GM21528 (cell line): ENCODE results near the gene CPVL.

Experiments used
- ATAC-seq: cut with Tn5 transposase; IDR thresholded peaks from one replicate; pipeline ENCODE4 v1.9.1; 2021; ENCODE audit warnings: mild to moderate bottlenecking, moderate library complexity; ENCODE audit not compliant: unreplicated experiment, low FRiP score

Gene CPVL

DNA sequence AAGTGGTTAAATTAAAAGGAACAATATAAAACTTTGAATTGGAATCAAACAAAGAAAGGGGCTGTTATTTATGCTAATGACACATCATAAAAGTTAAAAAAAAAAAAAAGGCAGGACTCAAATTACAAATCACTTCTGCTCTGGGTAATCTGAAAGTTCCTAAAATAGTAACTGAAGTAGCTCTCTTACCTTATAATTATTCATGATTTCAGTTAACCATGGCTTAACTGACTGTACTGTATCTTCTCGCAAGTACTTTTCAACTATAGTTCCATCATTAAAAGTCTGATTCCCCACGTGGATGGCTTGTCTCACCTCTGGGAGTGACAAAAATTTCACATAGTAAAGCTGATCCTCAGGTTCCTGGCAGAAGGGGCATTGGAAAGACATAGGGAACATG is 82.5 kb downstream of the CPVL start:
- no peak for ATAC-seq

DNA sequence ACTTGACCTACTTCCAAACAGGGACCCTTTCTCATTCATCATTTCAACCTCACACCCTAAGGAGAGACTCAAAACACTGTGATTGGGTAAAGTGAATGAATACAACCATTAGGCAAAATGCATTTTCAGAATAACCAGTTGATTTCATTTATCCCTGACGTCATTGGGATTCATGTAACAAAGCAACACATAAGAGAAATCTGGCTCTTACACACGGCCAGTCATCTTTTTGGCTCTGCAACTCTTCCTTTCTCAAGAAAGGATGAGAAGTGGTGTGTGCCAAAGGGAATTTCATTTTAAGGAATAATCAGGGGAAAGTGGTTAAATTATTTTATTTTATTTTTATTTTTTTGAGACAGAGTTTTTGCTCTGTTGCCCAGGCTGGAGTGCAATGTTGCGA is 83.1 kb downstream of the CPVL start:
- no peak for ATAC-seq

DNA sequence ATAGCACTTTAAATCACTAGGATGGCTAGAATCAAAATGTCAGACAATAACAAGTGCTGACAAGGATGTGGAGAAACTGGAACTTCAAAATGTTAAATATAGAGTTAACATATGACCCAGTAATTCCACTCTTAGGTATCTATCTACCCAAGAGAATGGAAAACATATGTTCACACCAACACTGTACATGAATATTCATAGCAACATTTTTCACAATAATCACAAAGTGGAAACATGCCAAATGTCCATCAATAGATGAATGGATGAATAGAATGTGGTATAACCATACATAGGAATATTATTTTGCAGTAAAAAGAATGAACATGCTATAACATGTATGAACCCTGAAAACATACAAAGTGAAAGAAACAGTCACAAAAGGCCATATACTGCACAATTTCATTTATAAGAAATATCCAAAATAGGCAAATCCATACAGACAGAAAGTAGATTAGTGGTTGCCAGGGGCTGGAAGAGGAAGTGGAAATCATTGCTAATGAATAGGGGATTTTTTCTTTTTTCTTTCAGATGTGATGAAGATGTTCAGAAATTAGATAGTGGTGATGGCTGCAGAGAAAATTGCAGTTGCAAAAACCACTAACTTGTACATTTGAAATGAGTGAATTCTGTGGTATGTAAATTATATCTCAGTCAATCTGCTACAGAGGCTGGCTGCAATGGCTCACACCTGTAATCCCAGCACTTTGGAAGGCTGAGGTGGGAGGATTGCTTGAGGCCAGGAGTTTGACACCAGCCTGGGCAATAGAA is 93.0 kb downstream of the CPVL start:
- ATAC-seq: no peak

DNA sequence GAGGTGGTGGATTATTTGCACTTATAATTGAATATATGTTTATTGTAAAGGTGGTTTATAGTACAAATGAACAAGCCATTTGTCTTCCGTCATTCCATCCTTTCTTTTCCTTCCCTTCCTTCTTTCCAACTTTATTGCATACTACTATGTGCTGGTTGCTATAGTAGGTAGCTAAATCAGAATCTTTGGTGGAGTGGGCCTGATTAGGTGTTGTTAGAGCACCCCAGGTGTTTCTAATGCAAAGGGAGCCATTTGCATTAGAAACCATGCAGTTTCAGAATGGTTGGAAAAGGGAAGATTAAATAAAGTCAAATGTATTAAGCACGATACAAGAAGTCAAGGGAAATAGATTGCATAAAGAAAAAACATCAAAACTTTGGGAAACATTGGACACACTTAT is 99.4 kb downstream of the CPVL start:
- no peak for ATAC-seq

DNA sequence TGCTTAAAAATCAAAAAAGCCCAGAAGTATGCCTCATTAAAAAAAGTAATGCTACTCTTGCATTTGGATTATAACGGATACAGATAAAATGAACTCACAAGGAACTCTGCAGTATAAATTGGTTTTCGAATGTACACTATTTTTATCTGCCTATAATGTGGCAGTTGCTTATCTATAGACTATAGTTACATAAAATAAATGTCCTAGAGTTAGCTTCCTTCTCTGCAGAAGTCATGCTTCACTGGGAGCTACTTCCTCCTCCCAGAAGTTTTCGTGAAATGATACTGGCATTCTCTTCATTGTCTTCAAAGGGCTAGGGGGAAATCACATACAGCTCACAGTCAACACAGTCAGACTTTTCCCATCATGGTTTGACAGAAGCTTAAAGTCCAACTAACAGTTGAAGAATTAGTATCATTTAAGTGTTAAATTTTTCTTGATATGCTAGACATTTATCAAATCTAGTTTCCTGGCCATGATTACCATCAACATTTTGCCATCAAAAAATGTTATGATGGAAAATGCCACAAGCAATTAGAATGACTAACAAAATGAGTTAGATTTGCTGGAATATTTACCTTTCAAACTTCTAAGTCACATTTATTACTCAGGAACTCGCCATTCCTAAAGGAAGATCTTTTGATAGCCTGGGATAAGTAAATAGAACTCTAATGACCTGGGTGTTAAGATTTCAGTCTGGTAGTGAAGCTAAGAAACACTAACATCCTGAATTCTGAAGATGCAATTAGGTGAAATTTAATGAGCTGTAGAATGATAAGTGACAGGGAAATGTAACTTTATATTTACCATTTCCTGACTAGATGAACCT is 100.9 kb downstream of the CPVL start:
- no peak for ATAC-seq

DNA sequence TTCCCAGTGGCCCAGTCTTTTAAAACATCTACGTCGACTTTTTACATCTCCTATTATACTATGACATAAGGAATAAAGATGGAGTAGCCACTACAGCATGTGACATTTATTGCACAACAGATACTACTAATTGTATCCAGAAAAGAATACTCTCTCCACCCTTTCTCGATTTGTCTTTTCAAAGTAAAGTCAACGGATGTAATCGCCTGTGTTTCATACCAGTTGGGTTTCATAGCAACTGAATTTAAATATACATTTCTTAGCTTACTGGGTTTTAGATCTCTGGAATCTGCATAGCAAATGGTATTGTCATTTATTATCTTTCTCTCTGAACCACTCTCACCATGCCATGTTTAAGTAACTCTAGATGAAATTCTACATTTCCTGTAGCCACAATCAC is 101.8 kb downstream of the CPVL start:
- no peak for ATAC-seq

DNA sequence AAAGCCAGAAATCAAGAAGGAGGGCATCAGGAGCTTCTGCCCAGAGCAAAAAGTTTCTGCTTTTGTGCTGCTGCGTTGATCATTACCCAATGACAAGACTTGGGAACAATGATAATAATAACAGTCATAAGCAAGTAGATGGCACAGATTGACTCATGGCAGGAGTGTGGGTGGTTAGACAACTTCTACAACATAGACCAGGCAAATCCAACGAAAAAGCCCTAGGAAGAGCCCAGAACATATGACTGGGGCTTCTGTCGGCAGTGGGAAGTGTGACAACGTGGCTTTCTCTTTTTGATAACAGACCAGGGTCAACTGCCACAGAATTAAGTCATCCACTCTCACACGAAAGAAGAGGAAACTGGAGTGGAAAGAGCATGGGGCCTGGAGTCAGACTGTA is 102.8 kb downstream of the CPVL start:
- no peak for ATAC-seq

DNA sequence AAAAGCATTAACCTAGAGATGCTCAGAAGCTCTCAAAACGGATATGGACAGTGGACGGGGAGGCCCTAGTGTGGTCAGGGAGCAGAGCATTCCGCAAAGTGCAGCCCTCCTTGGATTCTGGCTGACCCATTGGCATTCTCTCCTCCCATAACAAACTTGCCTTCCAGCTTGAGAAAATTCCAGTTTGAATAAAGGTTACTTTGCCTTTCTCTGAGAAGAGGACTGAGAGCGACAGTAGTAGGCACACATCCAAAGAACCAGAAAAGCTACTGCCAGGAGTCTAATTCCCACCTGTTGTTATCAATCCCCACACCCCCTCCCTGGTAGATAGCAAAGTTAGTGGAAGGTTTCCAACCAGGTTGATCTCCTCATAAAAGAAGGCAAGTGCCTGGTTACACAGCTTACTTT is 103.5 kb downstream of the CPVL start:
- no peak for ATAC-seq

DNA sequence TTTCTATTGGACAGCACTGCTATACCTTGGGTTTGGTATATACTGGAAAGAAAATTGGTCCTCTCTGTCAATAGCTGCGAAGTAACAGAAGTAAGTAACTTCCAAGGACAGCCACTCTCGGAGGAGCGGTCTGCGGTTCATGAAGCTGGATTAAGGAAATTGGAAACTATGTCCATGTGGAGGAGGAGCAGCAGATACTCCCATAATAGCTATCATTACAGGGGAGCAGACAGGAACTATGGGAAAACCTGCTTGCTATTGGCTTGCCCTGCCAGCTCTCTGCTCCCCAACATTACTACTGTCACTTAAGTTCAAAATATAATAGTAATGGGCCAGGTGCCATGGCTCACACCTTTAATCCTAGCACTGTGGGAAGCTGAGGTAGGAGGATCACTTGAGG is 104.3 kb downstream of the CPVL start:
- no peak for ATAC-seq

DNA sequence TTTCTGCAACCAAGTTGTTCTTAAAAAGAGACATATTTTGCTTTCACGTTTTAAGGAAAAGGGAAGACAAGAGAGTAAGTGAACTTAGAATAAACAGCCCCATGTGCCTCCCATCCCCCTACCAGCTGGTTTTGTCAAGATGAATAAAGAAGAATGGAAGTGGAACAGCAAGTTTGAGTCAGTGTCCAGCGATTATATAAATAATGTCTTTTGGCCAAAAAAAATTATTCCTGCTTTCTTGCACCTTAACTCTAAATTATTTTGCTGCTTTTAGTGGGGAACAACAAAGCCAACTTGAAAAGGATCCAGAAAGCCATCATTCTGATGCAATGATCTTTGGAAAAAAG is 105.8 kb downstream of the CPVL start:
- no peak for ATAC-seq

DNA sequence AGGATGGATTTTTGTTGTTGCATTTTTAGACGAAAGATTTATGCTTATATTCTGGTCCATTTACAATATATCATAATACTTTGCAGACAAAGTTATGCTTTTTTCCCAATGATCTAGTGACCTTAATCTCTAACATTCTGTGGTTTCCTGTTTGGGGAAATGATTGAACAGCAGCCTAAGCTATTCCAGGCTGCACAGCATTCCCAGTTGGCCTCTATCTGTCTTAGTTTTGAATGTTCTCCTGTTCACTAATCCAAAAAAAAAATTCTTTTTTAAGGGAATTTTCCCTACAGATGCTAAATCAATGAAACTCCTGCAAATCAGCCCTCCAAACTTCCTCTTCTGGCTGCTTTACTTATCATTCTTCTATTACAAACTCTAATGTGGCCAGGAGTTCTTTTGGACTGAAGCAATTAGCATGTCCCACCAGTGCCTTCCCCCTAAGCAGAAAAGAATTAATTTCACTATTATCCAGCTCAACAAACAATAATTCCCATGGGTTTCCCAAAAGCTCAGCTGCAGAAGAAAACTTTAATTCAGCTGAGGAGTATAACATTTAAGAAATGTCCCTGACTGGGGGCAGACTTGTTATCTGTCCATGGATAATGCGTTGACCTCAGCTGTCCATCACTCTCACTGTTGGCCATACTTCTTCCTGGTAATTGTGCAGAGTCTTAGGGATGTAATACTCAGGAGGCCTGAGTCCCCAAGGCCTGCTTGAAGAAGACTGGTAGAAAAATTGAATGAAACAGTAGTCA is 106.3 kb downstream of the CPVL start:
- ATAC-seq: no peak

DNA sequence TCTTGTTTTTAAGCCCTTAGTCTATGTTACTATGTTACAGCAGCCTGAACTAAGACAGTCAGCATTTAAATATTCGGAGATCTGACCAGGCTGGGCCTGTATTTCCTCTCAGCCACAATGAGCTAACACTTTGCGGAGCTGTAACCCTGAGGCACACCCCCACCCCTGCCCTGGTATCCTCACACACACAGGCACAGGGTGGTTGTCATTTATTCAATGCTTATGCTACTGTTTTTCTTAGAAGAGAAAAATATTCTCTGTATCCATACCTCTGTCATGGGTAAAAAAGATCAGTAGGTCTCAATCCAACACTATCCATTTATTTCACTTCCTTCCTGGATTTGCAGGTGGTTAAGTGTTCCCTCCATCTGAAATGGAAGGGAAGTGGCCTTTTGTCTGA is 107.9 kb downstream of the CPVL start:
- no peak for ATAC-seq

DNA sequence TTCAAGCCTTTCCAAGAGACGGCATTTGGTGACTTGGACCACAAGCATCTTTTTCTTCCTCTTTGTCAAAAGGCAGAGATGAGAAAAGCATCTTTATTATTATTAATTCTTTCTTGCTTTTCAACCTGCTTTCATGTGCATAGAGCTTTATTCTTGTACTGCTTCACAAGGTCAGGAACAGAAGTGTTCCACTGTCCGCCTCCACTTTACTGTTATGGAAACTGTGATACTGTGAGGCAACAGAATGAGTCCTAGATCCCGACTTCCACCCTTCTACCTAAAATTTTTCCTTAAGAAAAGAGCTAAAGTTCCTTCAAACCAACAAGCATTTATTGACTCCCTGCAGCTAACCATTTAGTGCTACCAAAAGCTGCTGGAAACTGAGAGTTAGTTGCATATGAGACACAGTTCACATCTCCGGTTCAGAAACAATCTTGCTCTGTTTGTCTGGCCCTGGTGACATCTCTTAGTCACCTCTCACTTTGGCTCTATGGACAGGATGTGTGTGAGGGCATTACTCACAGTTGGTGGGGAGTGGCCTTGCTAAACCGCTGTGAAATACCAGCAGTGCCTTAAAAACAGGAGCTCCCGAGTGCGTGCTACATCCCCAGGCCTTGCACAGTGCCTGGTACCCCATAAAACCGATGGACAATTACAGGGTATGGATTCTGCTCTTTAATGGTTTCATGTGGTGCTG is 111.1 kb downstream of the CPVL start:
- ATAC-seq: no peak

DNA sequence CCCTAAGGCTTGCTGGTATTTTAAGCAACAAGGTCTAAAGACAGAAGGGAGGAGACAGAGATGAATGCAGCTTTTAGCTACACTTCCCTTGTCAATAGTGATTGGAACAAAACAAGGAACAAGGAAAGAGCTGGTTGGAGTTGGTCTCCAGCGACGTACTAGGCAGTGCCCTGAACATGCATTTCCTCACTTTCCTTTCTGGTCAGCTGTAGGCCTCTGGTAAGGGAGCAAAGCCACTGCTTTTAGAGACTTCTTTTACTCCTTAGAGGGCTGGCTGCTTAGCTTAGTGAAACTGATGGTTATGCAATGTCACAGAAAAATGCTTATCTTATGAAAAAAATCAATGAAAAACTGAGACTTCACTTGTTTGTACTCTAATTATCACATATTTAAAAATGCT is 112.8 kb downstream of the CPVL start:
- ATAC-seq: no peak

DNA sequence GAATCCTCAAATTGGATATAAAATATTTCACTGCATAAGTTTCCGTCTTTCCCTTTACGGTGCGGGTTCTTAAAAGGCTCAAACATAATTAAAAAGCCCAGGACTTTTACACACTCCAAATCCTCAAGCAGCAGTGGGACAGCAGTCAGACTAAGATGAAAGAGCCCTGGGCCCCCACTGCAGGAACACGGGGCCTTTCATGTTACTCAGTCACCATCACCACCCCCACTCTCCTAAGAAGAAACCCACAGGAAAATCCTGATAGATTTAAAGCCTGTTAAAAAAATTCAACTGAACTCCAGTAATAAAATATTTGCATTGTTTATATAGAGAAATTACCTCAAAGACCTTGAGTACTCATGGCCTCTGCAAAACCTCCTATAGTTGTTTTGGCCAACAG is 114.2 kb downstream of the CPVL start:
- ATAC-seq: no peak

DNA sequence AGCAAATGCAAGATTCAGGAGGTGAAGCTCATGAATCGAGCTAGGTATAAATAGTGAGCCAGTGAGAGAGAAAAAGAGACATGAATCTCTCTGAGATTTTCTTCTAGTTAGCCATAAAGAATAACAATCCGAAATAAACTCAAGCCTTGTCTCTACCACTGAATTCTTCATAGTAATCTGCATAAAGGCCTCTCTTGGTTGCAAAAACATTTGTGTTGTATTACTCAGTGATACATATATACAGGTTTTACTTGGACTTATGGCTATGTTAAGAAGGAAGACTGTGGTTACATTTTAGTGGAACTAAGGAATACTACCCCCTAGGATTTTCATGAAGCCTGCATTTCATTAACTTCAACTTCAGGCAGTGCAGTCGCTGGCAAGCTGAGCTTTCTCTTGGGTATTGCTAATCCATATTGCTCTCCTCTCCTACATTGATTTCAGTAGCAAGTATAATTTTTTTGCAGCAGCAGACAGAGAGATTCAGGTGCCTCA is 115.5 kb downstream of the CPVL start:
- no peak for ATAC-seq

DNA sequence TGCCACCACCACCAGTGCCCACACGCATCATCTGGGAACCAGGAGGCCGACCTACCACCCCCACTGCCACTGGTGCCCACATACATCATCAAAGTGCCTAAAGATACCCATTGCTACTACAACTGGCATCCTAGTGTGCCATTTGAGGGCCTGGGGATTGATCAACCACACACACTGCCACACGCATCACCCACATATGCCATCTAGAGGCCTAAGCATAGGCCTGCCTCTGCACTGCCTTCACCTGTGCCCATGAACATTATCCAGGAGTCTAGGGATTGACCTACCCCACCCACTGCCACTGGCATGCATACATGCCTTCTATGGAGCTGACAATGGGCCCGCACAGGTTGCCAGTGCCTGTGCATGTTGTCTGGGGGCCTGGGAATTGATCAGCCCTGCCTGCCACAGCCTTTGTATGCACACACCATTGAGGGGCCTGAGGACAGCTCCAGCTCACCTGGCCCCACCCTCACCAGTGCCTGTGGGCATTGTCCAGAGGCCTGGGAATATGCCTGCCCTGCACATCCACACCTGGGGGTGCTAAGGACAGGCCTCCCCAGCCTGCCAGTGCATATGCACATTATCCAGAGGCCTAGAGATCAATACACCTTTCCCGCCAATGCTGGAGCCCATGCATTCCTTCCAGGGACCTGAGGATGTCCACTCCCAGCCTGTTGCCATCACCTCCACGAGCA is 123.9 kb downstream of the CPVL start:
- ATAC-seq: no peak

DNA sequence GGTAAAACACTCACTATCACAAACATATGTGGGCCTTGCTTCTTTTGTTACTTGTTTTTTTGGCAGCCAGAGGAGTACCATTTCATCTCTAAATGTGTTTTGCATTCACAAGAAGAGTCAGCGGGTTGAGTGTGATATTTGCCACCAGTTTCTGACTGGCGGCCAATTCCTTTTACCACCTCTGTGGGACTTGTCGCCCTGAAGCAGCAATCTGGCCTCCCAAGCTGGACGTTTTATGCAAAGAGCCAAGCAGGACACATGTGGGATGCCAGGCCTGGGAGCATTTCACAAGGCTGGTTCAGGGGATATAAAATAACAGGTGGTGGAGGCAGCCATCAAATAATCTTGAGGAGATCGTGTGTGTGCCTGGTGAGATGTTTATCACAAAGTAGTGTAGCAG is 126.4 kb downstream of the CPVL start:
- ATAC-seq: no peak

DNA sequence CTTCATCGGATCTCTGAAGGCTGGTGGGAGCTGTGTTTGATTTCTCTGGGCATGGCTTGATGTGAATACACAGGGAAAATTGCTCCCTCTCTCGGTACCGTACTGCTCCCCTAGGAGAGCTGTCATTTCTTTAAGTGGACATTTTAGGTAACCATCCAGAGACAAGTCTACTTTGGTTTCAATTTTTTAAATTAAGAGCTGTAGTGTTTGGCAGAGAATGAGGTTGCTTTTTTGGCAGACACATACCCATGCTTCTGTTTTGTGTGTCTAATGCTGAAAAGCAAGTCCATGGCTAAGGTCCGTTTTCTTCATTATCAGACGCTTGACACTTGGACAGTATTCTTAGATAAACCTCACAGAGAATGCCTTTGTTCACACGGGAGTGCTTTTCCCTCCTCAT is 127.0 kb downstream of the CPVL start:
- no peak for ATAC-seq

DNA sequence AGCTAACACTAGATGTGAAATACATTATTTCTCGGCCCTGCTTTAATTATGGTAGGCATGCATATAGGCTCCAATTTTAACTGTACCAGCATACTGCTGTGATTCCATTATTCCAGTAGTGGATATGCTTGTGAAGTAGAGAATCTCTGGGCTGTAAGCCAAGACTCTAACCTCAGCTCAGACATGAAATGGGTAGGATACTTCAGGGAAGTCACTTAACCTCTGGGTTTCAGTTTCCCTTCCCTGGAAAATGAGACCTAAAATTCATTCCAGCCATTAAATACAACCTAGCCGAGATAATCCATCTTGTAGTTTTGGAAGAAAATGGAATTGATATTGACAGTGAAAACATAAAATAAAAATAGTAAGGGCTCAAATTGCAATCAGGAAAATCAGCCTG is 128.6 kb downstream of the CPVL start:
- ATAC-seq: no peak
